Progenitor cell of endocrine pancreas (in vitro differentiated cells): ENCODE data around the gene NMNAT3. TPM values are rescaled to one million over a fixed set of nuclear protein-coding genes. Genes with fewer than 3 reads are reported as not detected.

Source experiments
- DNase-seq: peaks from one replicate; pipeline ENCODE4 v3.0.0; 2021; ENCODE audit warnings: low spot score; ENCODE audit not compliant: unreplicated experiment
- H3K27ac Mint-ChIP-seq: 2 replicates; pipeline ENCODE4 v1.8.0; 2021; ENCODE audit warnings: mild to moderate bottlenecking, moderate library complexity, mixed read lengths
- H3K27me3 Mint-ChIP-seq: 2 replicates; pipeline ENCODE4 v1.8.0; 2021; ENCODE audit warnings: mixed read lengths
- H3K36me3 Mint-ChIP-seq: 2 replicates; pipeline ENCODE4 v1.8.0; 2022; ENCODE audit warnings: mixed read lengths; ENCODE audit not compliant: insufficient read depth
- H3K4me1 Mint-ChIP-seq: 2 replicates; pipeline ENCODE4 v1.8.0; 2021; ENCODE audit warnings: low read depth, mixed read lengths
- H3K4me3 Mint-ChIP-seq: 2 replicates; pipeline ENCODE4 v1.8.0; 2021; ENCODE audit warnings: low read depth, mild to moderate bottlenecking, moderate library complexity, mixed read lengths
- H3K9me3 Mint-ChIP-seq: 2 replicates; pipeline ENCODE4 v1.8.0; 2021; ENCODE audit warnings: low read depth, mixed read lengths
- CTCF ChIP-seq: fragments of 200-600 bp; sonication (generic); IDR thresholded peaks from one replicate; pipeline ENCODE4 v1.5.0; 2021; ENCODE audit warnings: antibody characterized with exemption, mild to moderate bottlenecking; ENCODE audit not compliant: unreplicated experiment
- total RNA-seq: library from RNA; stranded (reverse); gene quantifications from 2 replicates; pipeline ENCODE4 v1.2.1, GENCODE V29; 2021

NMNAT3 gene
- total RNA-seq, 1 donor from 2014 or later, result 3.5 TPM

- TF ChIP-seq CTCF, result no peak
- H3K9me3 Mint-ChIP-seq, result peaks cover 3% of the 10 kb centered on the region
- DNase-seq, result no peak
- no peak overlapping the region for H3K4me3 Mint-ChIP-seq
- H3K27ac Mint-ChIP-seq, result peak overlapping the region; percentile 88
- no peaks in the 10 kb centered on the region for H3K27me3 Mint-ChIP-seq
- H3K4me1 Mint-ChIP-seq, result peaks cover 23% of the 10 kb centered on the region
- H3K36me3 Mint-ChIP-seq, result peaks cover 1% of the 10 kb centered on the region
Observed at GRCh38 chr3:139548801-139549200, 129.0 kb downstream of the NMNAT3 start.

- TF ChIP-seq CTCF, result no peak
- H3K4me1 Mint-ChIP-seq, result peaks cover 22% of the 10 kb centered on the region
- H3K36me3 Mint-ChIP-seq, result peaks cover 1% of the 10 kb centered on the region
- no peak for DNase-seq
- peaks cover 3% of the 10 kb centered on the region for H3K9me3 Mint-ChIP-seq
- H3K27ac Mint-ChIP-seq, result peak overlapping the region; percentile 88
- no peaks in the 10 kb centered on the region for H3K27me3 Mint-ChIP-seq
- no peak overlapping the region for H3K4me3 Mint-ChIP-seq
Observed at GRCh38 chr3:139547666-139548065, 130.1 kb downstream of the NMNAT3 start.

- Mint-ChIP-seq H3K36me3 (peaks cover 1% of the 10 kb centered on the region), H3K4me1 (peaks cover 30% of the 10 kb centered on the region), H3K27me3 (no peaks in the 10 kb centered on the region), H3K4me3 (no peak overlapping the region), H3K9me3 (peaks cover 3% of the 10 kb centered on the region), H3K27ac (no peak overlapping the region)
- TF ChIP-seq CTCF, result no peak
- DNase-seq, result no peak
Observed at GRCh38 chr3:139546772-139547171, 131.0 kb downstream of the NMNAT3 start.

GRCh38 chr3:139541532-139542288 lies 136.1 kb downstream of the NMNAT3 start:
- peaks cover 14% of the 10 kb centered on the region for H3K36me3 Mint-ChIP-seq
- peaks cover 3% of the 10 kb centered on the region for H3K9me3 Mint-ChIP-seq
- peak overlapping the region; percentile 95 for H3K27ac Mint-ChIP-seq
- H3K4me1 Mint-ChIP-seq, result peaks cover 44% of the 10 kb centered on the region
- TF ChIP-seq CTCF, result no peak
- peak overlapping the region; percentile 95 for H3K4me3 Mint-ChIP-seq
- DNase-seq, result no peak
- H3K27me3 Mint-ChIP-seq, result no peaks in the 10 kb centered on the region

- H3K36me3 Mint-ChIP-seq, result peaks cover 14% of the 10 kb centered on the region
- H3K27ac Mint-ChIP-seq, result peak overlapping the region; percentile 95
- no peak for TF ChIP-seq CTCF
- H3K27me3 Mint-ChIP-seq, result no peaks in the 10 kb centered on the region
- peaks cover 52% of the 10 kb centered on the region for H3K4me1 Mint-ChIP-seq
- H3K9me3 Mint-ChIP-seq, result peaks cover 3% of the 10 kb centered on the region
- no peak for DNase-seq
- H3K4me3 Mint-ChIP-seq, result peak overlapping the region; percentile 95
Observed at GRCh38 chr3:139540651-139541531, 136.9 kb downstream of the NMNAT3 start.
